Skin of body (tissue), 2 donors: Measurements from ENCODE around the gene CDK8. TPM values are rescaled to one million over a fixed set of nuclear protein-coding genes. Genes with fewer than 3 reads are reported as not detected.
"Not testable (repeated sequence)": the region's sequence is repeated elsewhere in the genome, so short reads cannot be mapped to it uniquely, and the experiment has no call there.

ENCODE experiments used
- DNase-seq: peaks from one replicate; lab custom pipeline; 2025; lab: John Stamatoyannopoulos, UW
- total RNA-seq: library from RNA; depleted of rRNA; stranded (reverse); fragments of >200 nt; gene quantifications from one replicate; pipeline ENCODE4 v1.2.3, GENCODE V29; 2014

CDK8 gene
- 13.3 TPM for total RNA-seq

- peak; percentile 72 for DNase-seq
These were observed at the start of gene CDK8 for GRCh38 chr13:26253787-26254582. Gene CDK8 (plus strand): TSS chr13:26254129. CDS start chr13:26254642, 513 bp downstream.

- no peak for DNase-seq
These were observed 45.6 kb upstream of the CDK8 start for GRCh38 chr13:26208287-26208686.

- DNase-seq, result no peak
These were observed 40.6 kb upstream of the CDK8 start for GRCh38 chr13:26213345-26213744.

- no peak for DNase-seq
These were observed 39.9 kb upstream of the CDK8 start for GRCh38 chr13:26213982-26214381.

GRCh38 chr13:26216042-26216441 is 37.9 kb upstream of the CDK8 start:
- DNase-seq, result no peak

GRCh38 chr13:26219726-26220125 is 34.2 kb upstream of the CDK8 start:
- no peak for DNase-seq

- DNase-seq, result no peak
These were observed 33.4 kb upstream of the CDK8 start for GRCh38 chr13:26220575-26220974.

- DNase-seq, result no peak
These were observed 32.6 kb upstream of the CDK8 start for GRCh38 chr13:26221399-26221720.

- DNase-seq, result peak; percentile 97
These were observed 32.0 kb upstream of the CDK8 start, which contains the start of gene RNF6 for GRCh38 chr13:26221721-26222519. Gene RNF6 (minus strand): TSS chr13:26222314. CDS start chr13:26219649, 2,665 bp downstream.

GRCh38 chr13:26222520-26223046 is 31.3 kb upstream of the CDK8 start:
- no peak for DNase-seq

GRCh38 chr13:26225896-26226617 is 27.9 kb upstream of the CDK8 start:
- peak; percentile 58 for DNase-seq

- DNase-seq, result no peak
These were observed 26.6 kb upstream of the CDK8 start for GRCh38 chr13:26227166-26227971.

- no peak for DNase-seq
These were observed 25.8 kb upstream of the CDK8 start for GRCh38 chr13:26228096-26228495.

- DNase-seq, result no peak
These were observed 24.8 kb upstream of the CDK8 start for GRCh38 chr13:26229080-26229615.

GRCh38 chr13:26230703-26231102 is 23.2 kb upstream of the CDK8 start:
- no peak for DNase-seq

GRCh38 chr13:26236296-26236695 is 17.6 kb upstream of the CDK8 start:
- no peak for DNase-seq

GRCh38 chr13:26246154-26246553 is 7.8 kb upstream of the CDK8 start:
- no peak for DNase-seq

- DNase-seq, result no peak
These were observed 6.9 kb upstream of the CDK8 start for GRCh38 chr13:26247011-26247410.

GRCh38 chr13:26247608-26248007 is 6.3 kb upstream of the CDK8 start:
- no peak for DNase-seq

GRCh38 chr13:26249551-26249950 is 4.4 kb upstream of the CDK8 start:
- no peak for DNase-seq

GRCh38 chr13:26252006-26252405 is 1.9 kb upstream of the CDK8 start:
- not testable (repeated sequence) for DNase-seq
